HG02610 (cell line): Measurements from ENCODE around the gene TMPRSS11D.

Experiments
- ATAC-seq: cut with Tn5 transposase; IDR thresholded peaks from one replicate; pipeline ENCODE4 v1.9.1; 2021; ENCODE audit warnings: mild to moderate bottlenecking, moderate library complexity; ENCODE audit not compliant: unreplicated experiment

The TMPRSS11D gene

GRCh38 chr4:67891645-67892044 is 7.8 kb upstream of the TMPRSS11D start:
- peak; percentile 68 for ATAC-seq

- no peak for ATAC-seq
These were observed 2.5 kb upstream of the TMPRSS11D start for GRCh38 chr4:67886281-67886680.

- ATAC-seq, result no peak
These were observed 2.0 kb upstream of the TMPRSS11D start for GRCh38 chr4:67885762-67886161.

- no peak for ATAC-seq
These were observed 899 bp upstream of the TMPRSS11D start for GRCh38 chr4:67884701-67885100.

GRCh38 chr4:67883458-67883857 is 344 bp downstream of the TMPRSS11D start:
- no peak for ATAC-seq

GRCh38 chr4:67880866-67881610 is 2.8 kb downstream of the TMPRSS11D start:
- ATAC-seq, result no peak

GRCh38 chr4:67879486-67879885 is 4.3 kb downstream of the TMPRSS11D start:
- no peak for ATAC-seq

- ATAC-seq, result no peak
These were observed 6.7 kb downstream of the TMPRSS11D start for GRCh38 chr4:67877086-67877485.

GRCh38 chr4:67874986-67875385 is 8.8 kb downstream of the TMPRSS11D start:
- no peak for ATAC-seq

- no peak for ATAC-seq
These were observed 10.7 kb downstream of the TMPRSS11D start for GRCh38 chr4:67873116-67873515.

- ATAC-seq, result peak; percentile 89
These were observed 11.9 kb downstream of the TMPRSS11D start for GRCh38 chr4:67871867-67872266.

- ATAC-seq, result no peak
These were observed 14.1 kb downstream of the TMPRSS11D start for GRCh38 chr4:67869580-67870190.

- no peak for ATAC-seq
These were observed 22.3 kb downstream of the TMPRSS11D start for GRCh38 chr4:67861513-67861912.

- ATAC-seq, result no peak
These were observed 30.5 kb downstream of the TMPRSS11D start for GRCh38 chr4:67853336-67853735.

- ATAC-seq, result no peak
These were observed 62.9 kb downstream of the TMPRSS11D start for GRCh38 chr4:67820903-67821302.

GRCh38 chr4:67810011-67810410 is 73.8 kb downstream of the TMPRSS11D start:
- ATAC-seq, result no peak

GRCh38 chr4:67809502-67809901 is 74.3 kb downstream of the TMPRSS11D start:
- ATAC-seq, result no peak

- no peak for ATAC-seq
These were observed 87.0 kb downstream of the TMPRSS11D start for GRCh38 chr4:67796810-67797209.

- no peak for ATAC-seq
These were observed 93.1 kb downstream of the TMPRSS11D start for GRCh38 chr4:67790721-67791120.

- no peak for ATAC-seq
These were observed 96.5 kb downstream of the TMPRSS11D start for GRCh38 chr4:67787311-67787710.

- peak; percentile 53 for ATAC-seq
These were observed 98.3 kb downstream of the TMPRSS11D start for GRCh38 chr4:67785528-67785927.

GRCh38 chr4:67779631-67780030 is 104.2 kb downstream of the TMPRSS11D start:
- no peak for ATAC-seq

GRCh38 chr4:67776746-67777145 is 107.1 kb downstream of the TMPRSS11D start:
- no peak for ATAC-seq
